Astrocyte of the spinal cord (primary cell): ENCODE data around the gene CTBS.

Experiments used
- DNase-seq: peaks from one replicate; pipeline ENCODE4 v3.0.0; 2011; ENCODE audit warnings: low read depth, low spot score
- H3K4me3 ChIP-seq: 2 replicates; pipeline ENCODE4 v1.5.1; 2011; ENCODE audit warnings: low read depth, mild to moderate bottlenecking, low read length, moderate library complexity
- CTCF ChIP-seq: IDR thresholded peaks from 2 replicates; pipeline ENCODE4 v1.5.1; 2012; ENCODE audit warnings: low read depth, mild to moderate bottlenecking, low read length, inconsistent platforms
- in situ Hi-C: cut with HindIII; loops from 2 replicates; pipeline ENCODE4 v1.10.0; 2017; ENCODE audit warnings: low sequenced_read_pairs

CTBS gene, protein sequence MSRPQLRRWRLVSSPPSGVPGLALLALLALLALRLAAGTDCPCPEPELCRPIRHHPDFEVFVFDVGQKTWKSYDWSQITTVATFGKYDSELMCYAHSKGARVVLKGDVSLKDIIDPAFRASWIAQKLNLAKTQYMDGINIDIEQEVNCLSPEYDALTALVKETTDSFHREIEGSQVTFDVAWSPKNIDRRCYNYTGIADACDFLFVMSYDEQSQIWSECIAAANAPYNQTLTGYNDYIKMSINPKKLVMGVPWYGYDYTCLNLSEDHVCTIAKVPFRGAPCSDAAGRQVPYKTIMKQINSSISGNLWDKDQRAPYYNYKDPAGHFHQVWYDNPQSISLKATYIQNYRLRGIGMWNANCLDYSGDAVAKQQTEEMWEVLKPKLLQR

GRCh38 chr1:84573967-84574842, at the start of gene CTBS:
Gene CTBS (minus strand): TSS chr1:84574440. CDS start chr1:84574415, 25 bp downstream.
- H3K4me3 ChIP-seq, result peak within 1 kb of the TSS; percentile 70
- in situ Hi-C loops, result no loop called here
- DNase-seq, result peak; percentile 84
- no peak for TF ChIP-seq CTCF

- DNase-seq, result no peak
- in situ Hi-C loops, result no loop called here
- no peak for TF ChIP-seq CTCF
- H3K4me3 ChIP-seq, result no peak overlapping the region
These were observed 47.3 kb upstream of the CTBS start for GRCh38 chr1:84621553-84621952.

DNA sequence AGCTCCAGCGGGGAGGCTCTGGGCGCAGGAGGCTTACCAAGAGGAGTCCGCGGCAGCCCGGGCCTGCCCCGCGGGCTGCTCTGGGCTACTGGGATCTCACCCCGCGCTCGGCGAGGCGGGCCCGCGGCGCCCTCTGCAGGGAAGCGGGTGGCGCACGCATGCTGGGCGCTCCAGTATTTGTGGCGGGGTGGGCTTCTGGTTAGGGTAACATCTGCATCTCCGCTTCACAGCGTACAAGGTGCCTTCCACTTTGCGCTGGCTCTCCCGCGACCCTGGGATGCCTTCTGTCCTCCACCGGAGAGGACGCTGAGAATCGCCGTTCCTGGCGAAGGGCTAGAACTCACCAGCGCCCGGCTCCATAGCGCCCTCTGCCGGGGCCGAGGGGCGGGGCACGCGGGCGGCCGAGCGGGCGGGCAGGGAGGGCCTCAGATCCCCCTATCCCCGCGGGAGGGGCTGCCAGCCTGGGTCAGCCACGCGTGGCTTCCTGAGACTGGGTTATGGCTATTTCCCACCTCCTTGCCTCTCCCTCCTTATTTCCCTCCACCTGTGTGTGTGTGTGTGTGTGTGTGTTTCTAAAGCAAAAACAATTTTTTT, 46.6 kb upstream of the CTBS start:
- peak overlapping the region; percentile 52 for H3K4me3 ChIP-seq
- in situ Hi-C loops, result no loop called here
- peak; percentile 66 for TF ChIP-seq CTCF
- peak; percentile 82 for DNase-seq

GRCh38 chr1:84619383-84620102, 45.3 kb upstream of the CTBS start:
- peak; percentile 75 for DNase-seq
- in situ Hi-C loops, result no loop called here
- no peak for TF ChIP-seq CTCF
- H3K4me3 ChIP-seq, result no peak overlapping the region

- DNase-seq, result no peak
- in situ Hi-C loops, result no loop called here
- H3K4me3 ChIP-seq, result no peak overlapping the region
- TF ChIP-seq CTCF, result no peak
These were observed 43.1 kb upstream of the CTBS start for GRCh38 chr1:84617349-84617748.

DNA sequence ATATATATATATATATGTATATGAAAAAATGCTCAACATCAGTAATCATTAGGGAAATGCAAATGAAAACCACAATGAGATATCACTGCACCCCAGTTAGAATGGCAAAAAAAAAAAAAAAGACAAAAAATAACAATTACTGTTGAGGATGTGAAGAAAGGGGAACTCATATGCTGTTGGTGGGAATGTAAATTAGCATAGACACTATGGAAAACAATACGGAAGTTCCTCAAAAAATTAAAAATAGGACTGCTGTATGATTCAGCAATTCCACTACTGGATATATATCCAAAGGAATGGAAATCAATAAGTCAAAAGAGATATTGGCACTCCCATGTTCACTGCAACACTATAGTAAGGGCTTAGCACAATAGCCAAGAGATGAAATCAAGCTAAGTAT, 41.5 kb upstream of the CTBS start:
- in situ Hi-C loops, result no loop called here
- TF ChIP-seq CTCF, result no peak
- no peak for DNase-seq
- H3K4me3 ChIP-seq, result no peak overlapping the region
